Measurements from ENCODE around the gene SETD1A. TPM values are rescaled to one million over a fixed set of nuclear protein-coding genes. Genes with fewer than 3 reads are reported as not detected.

SETD1A gene
- total RNA-seq, 1 donor from 2014 or later = 8.3 TPM

GRCh38 chr16:31001507-31002249 is 44.1 kb downstream of the SETD1A start:
- no peak overlapping the region for H3K27ac ChIP-seq
- no peak overlapping the region for H3K4me3 ChIP-seq
- no peaks in the 10 kb centered on the region for H3K27me3 ChIP-seq
- no peaks in the 10 kb centered on the region for H3K36me3 ChIP-seq
- H3K4me1 ChIP-seq = peaks cover 9 to 24% of the 10 kb centered on the region in 2 donors
- no peak for TF ChIP-seq CTCF (IDR thresholded peaks at IDR 0.05)
- intact Hi-C loops (cut with DNase I) = no loop called here
- DNase-seq (ENCODE audit: low spot score in 2 of 2) = no peak
- H3K9me3 ChIP-seq = no peaks in the 10 kb centered on the region

- DNase-seq (ENCODE audit: low spot score in 2 of 2) = no peak
- Histone ChIP-seq H3K9me3 (no peaks in the 10 kb centered on the region), H3K4me1 (peaks cover 9 to 20% of the 10 kb centered on the region in 2 donors), H3K4me3 (no peak overlapping the region), H3K27ac (no peak overlapping the region), H3K27me3 (no peaks in the 10 kb centered on the region), H3K36me3 (no peaks in the 10 kb centered on the region)
- intact Hi-C loops (cut with DNase I) = no loop called here
- TF ChIP-seq CTCF (IDR thresholded peaks at IDR 0.05) = no peak
Measured at GRCh38 chr16:31002250-31002700, 44.7 kb downstream of the SETD1A start.

GRCh38 chr16:31002862-31003341 is 45.3 kb downstream of the SETD1A start:
- no peak for DNase-seq (ENCODE audit: low spot score in 2 of 2)
- H3K4me3 ChIP-seq = no peak overlapping the region
- H3K4me1 ChIP-seq = peaks cover 2 to 14% of the 10 kb centered on the region in 2 donors
- no peak overlapping the region for H3K27ac ChIP-seq
- no peaks in the 10 kb centered on the region for H3K36me3 ChIP-seq
- no peaks in the 10 kb centered on the region for H3K27me3 ChIP-seq
- TF ChIP-seq CTCF (IDR thresholded peaks at IDR 0.05) = no peak
- intact Hi-C loops (cut with DNase I) = no loop called here
- H3K9me3 ChIP-seq = no peaks in the 10 kb centered on the region

GRCh38 chr16:31003744-31004143 is 46.2 kb downstream of the SETD1A start:
- DNase-seq (ENCODE audit: low spot score in 2 of 2) = no peak
- no peaks in the 10 kb centered on the region for H3K27me3 ChIP-seq
- no peaks in the 10 kb centered on the region for H3K36me3 ChIP-seq
- no peak for TF ChIP-seq CTCF (IDR thresholded peaks at IDR 0.05)
- intact Hi-C loops (cut with DNase I) = no loop called here
- no peak overlapping the region for H3K4me3 ChIP-seq
- H3K9me3 ChIP-seq = no peaks in the 10 kb centered on the region
- H3K27ac ChIP-seq = no peak overlapping the region
- peaks cover 0 to 7% of the 10 kb centered on the region in 2 donors for H3K4me1 ChIP-seq

GRCh38 chr16:31004658-31005057 is 47.1 kb downstream of the SETD1A start:
- Histone ChIP-seq H3K4me3 (no peak overlapping the region), H3K27ac (no peak overlapping the region), H3K36me3 (no peaks in the 10 kb centered on the region), H3K9me3 (no peaks in the 10 kb centered on the region), H3K27me3 (no peaks in the 10 kb centered on the region), H3K4me1 (peaks cover 0 to under 1% of the 10 kb centered on the region in 2 donors)
- no peak for TF ChIP-seq CTCF (IDR thresholded peaks at IDR 0.05)
- intact Hi-C loops (cut with DNase I) = no loop called here
- no peak for DNase-seq (ENCODE audit: low spot score in 2 of 2)
